Neural progenitor cell (in vitro differentiated cells): ENCODE data around the gene RPS3A.

Experiments used
- EZH2 ChIP-seq: fragments of 200-600 bp; sonication (generic); IDR thresholded peaks from 2 replicates; pipeline ENCODE4 v1.6.1; 2017; ENCODE audit warnings: antibody characterized with exemption, mild to moderate bottlenecking, moderate library complexity
- TF ChIP-seq, protein P1 (sequence below): fragments of 200-600 bp; sonication (generic); IDR thresholded peaks from 2 replicates; pipeline ENCODE4 v1.5.1; 2017; ENCODE audit warnings: antibody characterized with exemption, mild to moderate bottlenecking

- TF ChIP-seq, protein P1, sequence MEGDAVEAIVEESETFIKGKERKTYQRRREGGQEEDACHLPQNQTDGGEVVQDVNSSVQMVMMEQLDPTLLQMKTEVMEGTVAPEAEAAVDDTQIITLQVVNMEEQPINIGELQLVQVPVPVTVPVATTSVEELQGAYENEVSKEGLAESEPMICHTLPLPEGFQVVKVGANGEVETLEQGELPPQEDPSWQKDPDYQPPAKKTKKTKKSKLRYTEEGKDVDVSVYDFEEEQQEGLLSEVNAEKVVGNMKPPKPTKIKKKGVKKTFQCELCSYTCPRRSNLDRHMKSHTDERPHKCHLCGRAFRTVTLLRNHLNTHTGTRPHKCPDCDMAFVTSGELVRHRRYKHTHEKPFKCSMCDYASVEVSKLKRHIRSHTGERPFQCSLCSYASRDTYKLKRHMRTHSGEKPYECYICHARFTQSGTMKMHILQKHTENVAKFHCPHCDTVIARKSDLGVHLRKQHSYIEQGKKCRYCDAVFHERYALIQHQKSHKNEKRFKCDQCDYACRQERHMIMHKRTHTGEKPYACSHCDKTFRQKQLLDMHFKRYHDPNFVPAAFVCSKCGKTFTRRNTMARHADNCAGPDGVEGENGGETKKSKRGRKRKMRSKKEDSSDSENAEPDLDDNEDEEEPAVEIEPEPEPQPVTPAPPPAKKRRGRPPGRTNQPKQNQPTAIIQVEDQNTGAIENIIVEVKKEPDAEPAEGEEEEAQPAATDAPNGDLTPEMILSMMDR, result no peak
- no peak for TF ChIP-seq EZH2
Observed at GRCh38 chr4:151105454-151106032, 6.1 kb downstream of the RPS3A start.
